Measurements from ENCODE around the gene STUB1.

STUB1 gene

DNA sequence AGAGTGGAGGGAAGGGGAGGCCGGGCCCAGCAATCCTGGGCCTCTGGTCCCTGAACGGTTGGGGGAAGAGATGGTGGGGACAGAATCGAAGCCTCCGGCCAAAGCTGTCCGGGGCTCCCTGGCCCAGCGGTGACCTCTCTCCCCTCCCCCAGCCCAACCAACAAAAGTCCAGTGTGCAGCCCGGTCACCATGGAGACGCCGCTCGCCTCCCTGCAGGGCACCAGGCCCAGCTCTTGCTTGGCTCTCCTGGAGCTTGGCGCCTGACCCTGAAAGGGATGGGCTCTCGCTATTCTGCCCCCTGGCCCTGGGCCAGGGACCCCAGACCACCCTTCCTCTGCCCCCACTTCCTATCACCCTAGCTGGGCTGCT is 36.0 kb downstream of the STUB1 start:
- TF ChIP-seq ZBTB7A (IDR thresholded peaks at IDR 0.05; ENCODE audit: low read depth) (0 out of 2 replicates have a peak, but pooled peaks have one; percentile 31), NFIC (IDR thresholded peaks at IDR 0.05) (peak; percentile 18; the same call in 1 of the 2 replicates), EP300 (IDR thresholded peaks at IDR 0.05; ENCODE audit: borderline replicate concordance) (no peak)

DNA sequence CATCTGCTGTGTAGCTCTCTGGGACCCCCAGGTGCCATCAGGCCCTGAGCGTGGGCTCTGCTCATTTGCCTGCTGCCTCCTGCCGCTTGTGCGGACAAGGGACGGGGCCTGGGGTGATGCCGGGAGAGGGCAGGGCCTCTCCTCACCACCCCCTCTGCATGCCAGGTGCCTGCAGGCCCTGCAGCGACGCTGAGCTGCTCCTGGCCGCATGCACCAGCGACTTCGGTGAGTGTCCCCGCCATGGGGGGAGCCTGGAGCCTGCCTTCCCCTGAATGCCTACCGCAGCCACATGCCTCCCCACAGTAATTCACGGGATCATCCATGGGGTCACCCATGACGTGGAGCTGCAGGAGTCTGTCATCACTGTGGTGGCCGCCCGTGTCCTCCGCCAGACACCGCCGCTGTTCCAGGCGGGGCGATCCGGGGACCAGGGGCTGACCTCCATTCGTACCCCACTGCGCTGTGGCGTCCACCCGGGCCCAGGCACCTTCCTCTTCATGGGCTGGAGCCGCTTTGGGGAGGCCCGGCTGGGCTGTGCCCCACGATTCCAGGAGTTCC is 36.6 kb downstream of the STUB1 start:
- no peak for TF ChIP-seq CEBPB (IDR thresholded peaks at IDR 0.05)
- TF ChIP-seq YY1 (IDR thresholded peaks at IDR 0.05; ENCODE audit: low read depth) = no peak
- no peak for TF ChIP-seq CREB1 (IDR thresholded peaks at IDR 0.05; ENCODE audit: low read depth)
- TF ChIP-seq TEAD4 (IDR thresholded peaks at IDR 0.05) = no peak
- TF ChIP-seq, protein P1, sequence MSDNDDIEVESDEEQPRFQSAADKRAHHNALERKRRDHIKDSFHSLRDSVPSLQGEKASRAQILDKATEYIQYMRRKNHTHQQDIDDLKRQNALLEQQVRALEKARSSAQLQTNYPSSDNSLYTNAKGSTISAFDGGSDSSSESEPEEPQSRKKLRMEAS (IDR thresholded peaks at IDR 0.05) = no peak
- TF ChIP-seq RAD21 (IDR thresholded peaks at IDR 0.05; ENCODE audit: low read depth) = no peak
- no peak for TF ChIP-seq EGR1 (IDR thresholded peaks at IDR 0.05)
- TF ChIP-seq TAF1 (IDR thresholded peaks at IDR 0.05; ENCODE audit: low read depth) = no peak
- TF ChIP-seq EP300 (IDR thresholded peaks at IDR 0.05; ENCODE audit: borderline replicate concordance) = no peak
- TF ChIP-seq ZBTB7A (IDR thresholded peaks at IDR 0.05; ENCODE audit: low read depth) = no peak
- TF ChIP-seq, protein P2, sequence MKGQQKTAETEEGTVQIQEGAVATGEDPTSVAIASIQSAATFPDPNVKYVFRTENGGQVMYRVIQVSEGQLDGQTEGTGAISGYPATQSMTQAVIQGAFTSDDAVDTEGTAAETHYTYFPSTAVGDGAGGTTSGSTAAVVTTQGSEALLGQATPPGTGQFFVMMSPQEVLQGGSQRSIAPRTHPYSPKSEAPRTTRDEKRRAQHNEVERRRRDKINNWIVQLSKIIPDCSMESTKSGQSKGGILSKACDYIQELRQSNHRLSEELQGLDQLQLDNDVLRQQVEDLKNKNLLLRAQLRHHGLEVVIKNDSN (IDR thresholded peaks at IDR 0.05) = no peak
- TF ChIP-seq, protein P3, sequence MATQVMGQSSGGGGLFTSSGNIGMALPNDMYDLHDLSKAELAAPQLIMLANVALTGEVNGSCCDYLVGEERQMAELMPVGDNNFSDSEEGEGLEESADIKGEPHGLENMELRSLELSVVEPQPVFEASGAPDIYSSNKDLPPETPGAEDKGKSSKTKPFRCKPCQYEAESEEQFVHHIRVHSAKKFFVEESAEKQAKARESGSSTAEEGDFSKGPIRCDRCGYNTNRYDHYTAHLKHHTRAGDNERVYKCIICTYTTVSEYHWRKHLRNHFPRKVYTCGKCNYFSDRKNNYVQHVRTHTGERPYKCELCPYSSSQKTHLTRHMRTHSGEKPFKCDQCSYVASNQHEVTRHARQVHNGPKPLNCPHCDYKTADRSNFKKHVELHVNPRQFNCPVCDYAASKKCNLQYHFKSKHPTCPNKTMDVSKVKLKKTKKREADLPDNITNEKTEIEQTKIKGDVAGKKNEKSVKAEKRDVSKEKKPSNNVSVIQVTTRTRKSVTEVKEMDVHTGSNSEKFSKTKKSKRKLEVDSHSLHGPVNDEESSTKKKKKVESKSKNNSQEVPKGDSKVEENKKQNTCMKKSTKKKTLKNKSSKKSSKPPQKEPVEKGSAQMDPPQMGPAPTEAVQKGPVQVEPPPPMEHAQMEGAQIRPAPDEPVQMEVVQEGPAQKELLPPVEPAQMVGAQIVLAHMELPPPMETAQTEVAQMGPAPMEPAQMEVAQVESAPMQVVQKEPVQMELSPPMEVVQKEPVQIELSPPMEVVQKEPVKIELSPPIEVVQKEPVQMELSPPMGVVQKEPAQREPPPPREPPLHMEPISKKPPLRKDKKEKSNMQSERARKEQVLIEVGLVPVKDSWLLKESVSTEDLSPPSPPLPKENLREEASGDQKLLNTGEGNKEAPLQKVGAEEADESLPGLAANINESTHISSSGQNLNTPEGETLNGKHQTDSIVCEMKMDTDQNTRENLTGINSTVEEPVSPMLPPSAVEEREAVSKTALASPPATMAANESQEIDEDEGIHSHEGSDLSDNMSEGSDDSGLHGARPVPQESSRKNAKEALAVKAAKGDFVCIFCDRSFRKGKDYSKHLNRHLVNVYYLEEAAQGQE (IDR thresholded peaks at IDR 0.05; ENCODE audit: low read depth) = no peak
- TF ChIP-seq TCF12 (IDR thresholded peaks at IDR 0.05; ENCODE audit: low read depth) = no peak
- no peak for TF ChIP-seq NFIC (IDR thresholded peaks at IDR 0.05)
- no peak for TF ChIP-seq FOXM1 (IDR thresholded peaks at IDR 0.05; ENCODE audit: borderline replicate concordance, low read depth)

DNA sequence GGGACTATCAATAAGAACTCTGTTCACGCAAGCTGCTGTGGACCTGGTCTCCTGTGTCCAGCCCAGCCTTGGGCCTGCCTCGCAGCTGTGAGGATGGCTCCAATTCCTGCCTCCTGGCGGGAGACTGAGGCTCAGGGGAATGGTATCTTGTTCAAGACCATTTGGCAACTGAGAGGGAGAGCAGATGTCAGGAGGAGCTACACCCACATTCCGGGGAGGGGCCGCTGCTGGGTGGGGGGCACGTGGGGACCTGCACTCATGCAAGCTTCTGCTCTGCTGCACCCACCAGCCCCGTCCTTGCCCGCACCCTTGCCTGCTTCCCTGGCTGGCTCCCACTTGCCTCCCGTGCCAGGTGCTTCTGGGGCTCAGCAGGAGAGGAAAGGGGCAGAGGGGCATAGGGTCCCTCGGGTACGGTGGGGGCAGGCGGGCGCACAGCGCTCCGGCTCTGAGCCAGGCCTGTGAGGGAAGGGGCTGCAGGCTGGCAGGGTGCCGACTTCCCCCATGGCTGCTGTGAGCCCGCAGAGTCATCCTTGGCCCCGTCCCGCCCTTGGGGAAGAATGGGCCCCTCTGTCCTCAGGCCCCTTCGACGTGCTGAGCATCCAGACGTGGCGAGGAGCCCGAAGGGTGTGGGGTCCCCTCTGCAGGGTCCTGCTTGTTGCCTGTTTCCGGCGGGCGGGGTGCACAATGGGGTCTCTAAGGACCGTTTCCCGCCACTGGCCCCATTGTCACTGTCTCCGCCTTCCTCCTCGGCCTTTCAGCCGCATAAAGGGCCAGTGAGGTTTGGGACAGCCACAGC is 37.4 kb downstream of the STUB1 start:
- TF ChIP-seq RAD21 (IDR thresholded peaks at IDR 0.05; ENCODE audit: low read depth) = no peak
- TF ChIP-seq TEAD4 (IDR thresholded peaks at IDR 0.05) = no peak
- TF ChIP-seq TAF1 (IDR thresholded peaks at IDR 0.05; ENCODE audit: low read depth) = no peak
- TF ChIP-seq TCF12 (IDR thresholded peaks at IDR 0.05; ENCODE audit: low read depth) = no peak
- TF ChIP-seq ZBTB7A (IDR thresholded peaks at IDR 0.05; ENCODE audit: low read depth) = no peak
- TF ChIP-seq YY1 (IDR thresholded peaks at IDR 0.05; ENCODE audit: low read depth) = no peak
- TF ChIP-seq FOXM1 (IDR thresholded peaks at IDR 0.05; ENCODE audit: borderline replicate concordance, low read depth) = no peak
- TF ChIP-seq, protein P2 (IDR thresholded peaks at IDR 0.05) = no peak
- TF ChIP-seq EGR1 (IDR thresholded peaks at IDR 0.05) = no peak
- TF ChIP-seq NFIC (IDR thresholded peaks at IDR 0.05) = no peak

DNA sequence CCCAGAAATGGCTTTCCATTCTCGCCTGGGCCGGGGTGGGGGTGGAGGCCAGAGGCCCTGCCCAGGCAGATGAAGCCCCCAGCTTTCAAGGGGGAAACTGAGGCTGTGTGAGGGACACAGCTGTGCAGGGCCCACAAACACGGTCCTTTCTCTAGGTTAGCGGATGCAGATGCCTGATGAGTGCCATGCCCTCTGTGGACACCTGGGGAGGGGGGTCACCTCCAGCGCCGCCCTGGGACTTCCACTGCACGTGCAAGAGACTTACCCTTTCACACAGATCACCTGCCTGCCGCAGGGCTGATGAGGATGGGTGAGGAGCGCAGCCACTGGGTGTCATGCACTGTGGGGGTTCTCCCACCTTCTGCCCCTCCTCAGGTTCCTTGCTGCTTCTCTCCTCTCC is 38.2 kb downstream of the STUB1 start:
- TF ChIP-seq, protein P1 (IDR thresholded peaks at IDR 0.05) = no peak
- TF ChIP-seq TAF1 (IDR thresholded peaks at IDR 0.05; ENCODE audit: low read depth) (no peak), TEAD4 (IDR thresholded peaks at IDR 0.05) (no peak), ZBTB7A (IDR thresholded peaks at IDR 0.05; ENCODE audit: low read depth) (no peak), EGR1 (IDR thresholded peaks at IDR 0.05) (no peak), YY1 (IDR thresholded peaks at IDR 0.05; ENCODE audit: low read depth) (no peak), NFIC (IDR thresholded peaks at IDR 0.05) (no peak), EP300 (IDR thresholded peaks at IDR 0.05; ENCODE audit: borderline replicate concordance) (no peak), CREB1 (IDR thresholded peaks at IDR 0.05; ENCODE audit: low read depth) (no peak), FOXM1 (IDR thresholded peaks at IDR 0.05; ENCODE audit: borderline replicate concordance, low read depth) (no peak), RAD21 (IDR thresholded peaks at IDR 0.05; ENCODE audit: low read depth) (no peak), TCF12 (IDR thresholded peaks at IDR 0.05; ENCODE audit: low read depth) (no peak), CEBPB (IDR thresholded peaks at IDR 0.05) (no peak)
- TF ChIP-seq, protein P2 (IDR thresholded peaks at IDR 0.05) = no peak
- TF ChIP-seq, protein P3 (IDR thresholded peaks at IDR 0.05; ENCODE audit: low read depth) = no peak

DNA sequence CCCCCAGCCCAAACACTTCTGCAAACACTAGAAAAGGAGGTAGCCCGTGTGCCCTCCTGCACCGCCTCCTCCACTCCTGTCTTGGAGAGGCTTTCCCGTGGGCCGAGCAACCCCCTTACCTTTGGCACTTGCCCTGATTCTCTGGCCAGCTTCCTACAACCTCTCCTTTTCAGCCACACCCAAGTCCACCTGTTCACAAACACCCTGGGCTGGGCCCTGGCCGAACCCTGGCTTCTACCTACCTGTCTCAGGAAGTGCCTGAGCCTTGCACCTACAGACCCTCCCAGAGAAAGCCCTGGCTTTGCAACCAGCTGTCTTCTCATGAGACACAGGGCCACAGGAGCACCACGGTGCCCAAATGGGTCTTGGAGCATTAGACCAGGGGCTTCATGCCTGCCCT is 38.7 kb downstream of the STUB1 start:
- no peak for TF ChIP-seq YY1 (IDR thresholded peaks at IDR 0.05; ENCODE audit: low read depth)
- TF ChIP-seq, protein P1 (IDR thresholded peaks at IDR 0.05) = no peak
- TF ChIP-seq NFIC (IDR thresholded peaks at IDR 0.05) = no peak
- TF ChIP-seq EGR1 (IDR thresholded peaks at IDR 0.05) = no peak
- no peak for TF ChIP-seq CREB1 (IDR thresholded peaks at IDR 0.05; ENCODE audit: low read depth)
- no peak for TF ChIP-seq ZBTB7A (IDR thresholded peaks at IDR 0.05; ENCODE audit: low read depth)
- no peak for TF ChIP-seq FOXM1 (IDR thresholded peaks at IDR 0.05; ENCODE audit: borderline replicate concordance, low read depth)
- no peak for TF ChIP-seq CEBPB (IDR thresholded peaks at IDR 0.05)
- no peak for TF ChIP-seq TCF12 (IDR thresholded peaks at IDR 0.05; ENCODE audit: low read depth)
- TF ChIP-seq TEAD4 (IDR thresholded peaks at IDR 0.05) = no peak
- TF ChIP-seq EP300 (IDR thresholded peaks at IDR 0.05; ENCODE audit: borderline replicate concordance) = no peak
- TF ChIP-seq, protein P2 (IDR thresholded peaks at IDR 0.05) = no peak
- TF ChIP-seq, protein P3 (IDR thresholded peaks at IDR 0.05; ENCODE audit: low read depth) = no peak
- TF ChIP-seq TAF1 (IDR thresholded peaks at IDR 0.05; ENCODE audit: low read depth) = no peak

Measured in Ishikawa (cell line).